Mesenchymal stem cell (in vitro differentiated cells and primary cell): ENCODE data around the gene AOPEP.
A peak's percentile ranks its signal among the peaks of the same experiment; 100 is the strongest.

Experiments
- DNase-seq: peaks from one replicate; pipeline ENCODE4 v3.0.0-alpha.2; 2013
- H2AFZ ChIP-seq: one replicate; pipeline ENCODE4 v1.6.1; 2013; ENCODE audit warnings: low read depth, mild to moderate bottlenecking, control low read depth, inconsistent platforms, low read length, moderate library complexity
- H2AK5ac ChIP-seq: 2 replicates; pipeline ENCODE4 v1.6.1; 2013; ENCODE audit warnings: low read length, moderate library complexity, mild to moderate bottlenecking, inconsistent platforms; ENCODE audit not compliant: severe bottlenecking
- H2BK120ac ChIP-seq: one replicate; pipeline ENCODE4 v1.6.1; 2013; ENCODE audit warnings: low read depth, mild to moderate bottlenecking, inconsistent platforms, low read length, moderate library complexity
- H2BK12ac ChIP-seq, 2 experiments: one replicate each; pipeline ENCODE4 v1.6.1; 2013; ENCODE audit warnings: inconsistent platforms in 2 of 2, low read length in 2 of 2, mild to moderate bottlenecking in 2 of 2, moderate library complexity in 2 of 2, control low read depth in 1 of 2
- H2BK15ac ChIP-seq: one replicate; pipeline ENCODE4 v1.6.1; 2013; ENCODE audit warnings: mild to moderate bottlenecking, low read depth, inconsistent platforms; ENCODE audit not compliant: poor library complexity, severe bottlenecking
- H2BK5ac ChIP-seq: 2 replicates; pipeline ENCODE4 v1.6.1; 2013; ENCODE audit warnings: low read depth, mild to moderate bottlenecking, low read length, control low read depth, inconsistent platforms; ENCODE audit not compliant: poor library complexity, severe bottlenecking
- H3K14ac ChIP-seq, 2 experiments: one replicate each; pipeline ENCODE4 v1.6.1; 2013; ENCODE audit warnings: inconsistent platforms in 2 of 2, low read length in 2 of 2, control low read depth in 1 of 2, mild to moderate bottlenecking in 1 of 2, moderate library complexity in 1 of 2
- H3K18ac ChIP-seq, 2 experiments: one replicate each; pipeline ENCODE4 v1.6.1; 2013; ENCODE audit warnings: inconsistent platforms in 2 of 2, low read length in 2 of 2, control low read depth in 1 of 2, low read depth in 1 of 2, mild to moderate bottlenecking in 1 of 2
- H3K23ac ChIP-seq, 2 experiments: one replicate each; pipeline ENCODE4 v1.6.1; 2013; ENCODE audit warnings: inconsistent platforms in 2 of 2, low read length in 2 of 2, mild to moderate bottlenecking in 2 of 2, moderate library complexity in 2 of 2, control low read depth in 1 of 2
- H3K27ac ChIP-seq: 2 replicates; pipeline ENCODE4 v1.5.1; 2013; ENCODE audit warnings: mild to moderate bottlenecking, moderate library complexity, low read length, control low read depth, inconsistent platforms; ENCODE audit not compliant: poor library complexity, severe bottlenecking
- H3K27me3 ChIP-seq, 2 experiments: 2 replicates each; pipeline versions ENCODE4 v1.6.1 to v1.7.0; 2013; ENCODE audit warnings: low read length in 2 of 2, mild to moderate bottlenecking in 2 of 2, moderate library complexity in 2 of 2, control low read depth in 1 of 2, inconsistent platforms in 1 of 2; ENCODE audit not compliant: control insufficient read depth in 1 of 2, insufficient read depth in 1 of 2
- H3K36me3 ChIP-seq, 2 experiments: 2 replicates each; pipeline versions ENCODE4 v1.6.1 to v1.7.0; 2013; ENCODE audit warnings: low read length in 2 of 2, control low read depth in 1 of 2, inconsistent platforms in 1 of 2, low read depth in 1 of 2, mild to moderate bottlenecking in 1 of 2; ENCODE audit not compliant: insufficient read depth in 2 of 2, control insufficient read depth in 1 of 2
- H3K4ac ChIP-seq, 2 experiments: one replicate each; pipeline ENCODE4 v1.6.1; 2013; ENCODE audit warnings: inconsistent platforms in 2 of 2, low read length in 2 of 2, mild to moderate bottlenecking in 2 of 2, moderate library complexity in 2 of 2, control low read depth in 1 of 2, low read depth in 1 of 2
- H3K4me1 ChIP-seq: 2 replicates; pipeline ENCODE4 v1.6.1; 2013; ENCODE audit warnings: low read depth, low read length, control low read depth; ENCODE audit not compliant: control insufficient read depth, insufficient read depth
- H3K4me2 ChIP-seq: 2 replicates; pipeline ENCODE4 v1.6.1; 2013; ENCODE audit warnings: low read length, mild to moderate bottlenecking, inconsistent platforms; ENCODE audit not compliant: poor library complexity, severe bottlenecking
- H3K4me3 ChIP-seq, 2 experiments: 2 replicates each; pipeline versions ENCODE4 v1.5.1 to v1.7.0; 2013; ENCODE audit warnings: low read length in 2 of 2, mild to moderate bottlenecking in 2 of 2, control low read depth in 1 of 2, low read depth in 1 of 2; ENCODE audit not compliant: insufficient read depth in 1 of 2
- H3K79me1 ChIP-seq: replicated peaks from 2 replicates; pipeline ENCODE4 v1.6.1; 2013; ENCODE audit warnings: mild to moderate bottlenecking, control low read depth, low read length, inconsistent platforms; ENCODE audit not compliant: poor library complexity, severe bottlenecking
- H3K9ac ChIP-seq: 2 replicates; pipeline ENCODE4 v1.7.0; 2013; ENCODE audit warnings: mild to moderate bottlenecking, low read length, moderate library complexity
- H3K9me3 ChIP-seq: 2 replicates; pipeline ENCODE4 v1.7.0; 2013; ENCODE audit warnings: mild to moderate bottlenecking, low read length; ENCODE audit not compliant: control insufficient read depth
- H4K8ac ChIP-seq: one replicate; pipeline ENCODE4 v1.6.1; 2013; ENCODE audit warnings: inconsistent platforms, mild to moderate bottlenecking, low read length, moderate library complexity
- H4K91ac ChIP-seq: one replicate; pipeline ENCODE4 v1.6.1; 2013; ENCODE audit warnings: mild to moderate bottlenecking, low read length, inconsistent platforms
- WGBS: methylation state at CpG from one replicate; pipeline ENCODE4 v1.1.7; 2013; ENCODE audit warnings: mixed read lengths; 5-methylcytosine and 5-hydroxymethylcytosine counted together

Gene AOPEP

GRCh38 chr9:94687451-94687850 lies 39.0 kb upstream of the AOPEP start:
- Histone ChIP-seq H2AFZ (no peak overlapping the region), H4K8ac (no peak overlapping the region), H3K4me2 (no peak overlapping the region), H2BK120ac (no peak overlapping the region), H2BK5ac (no peak overlapping the region), H3K27me3 (peaks cover 0 to 22% of the 10 kb centered on the region in 2 experiments), H2BK12ac (no peak overlapping the region), H3K4me3 (no peak overlapping the region), H3K4me1 (peaks cover 6% of the 10 kb centered on the region), H3K18ac (no peak overlapping the region), H3K36me3 (no peaks in the 10 kb centered on the region), H3K4ac (no peak overlapping the region), H3K27ac (no peak overlapping the region), H3K9ac (no peak overlapping the region), H3K23ac (no peak overlapping the region), H2AK5ac (no peak overlapping the region), H3K9me3 (no peaks in the 10 kb centered on the region), H4K91ac (no peak overlapping the region), H3K79me1 (no peaks in the 10 kb centered on the region), H2BK15ac (no peak overlapping the region), H3K14ac (no peak overlapping the region)
- WGBS: 97% methylated on average over 1 of the region's 2 CpGs
- DNase-seq: no peak

DNA sequence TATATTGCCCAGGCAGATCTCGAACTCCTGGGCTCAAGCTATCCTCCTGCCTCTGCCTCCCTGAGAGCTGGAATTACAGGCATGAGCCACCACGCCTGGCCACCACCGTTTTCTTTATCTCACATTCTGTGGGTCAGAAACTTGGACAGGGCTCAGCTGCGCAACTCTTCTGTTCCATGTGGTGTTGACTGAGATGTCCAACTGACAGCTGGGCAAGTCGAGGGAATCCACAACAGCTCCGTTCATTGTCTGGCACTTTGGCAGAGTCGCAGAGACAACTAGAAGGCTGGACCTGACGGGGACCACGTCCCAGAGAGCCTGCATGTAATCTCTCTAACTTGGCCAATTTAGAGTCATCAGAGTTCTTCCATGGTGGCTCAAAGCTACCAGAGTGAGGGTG lies 36.2 kb upstream of the AOPEP start:
- Histone ChIP-seq H3K4me2 (no peak overlapping the region), H3K27me3 (peaks cover 0 to 22% of the 10 kb centered on the region in 2 experiments), H2BK15ac (no peak overlapping the region), H3K14ac (no peak overlapping the region), H3K23ac (no peak overlapping the region), H3K4me3 (no peak overlapping the region), H3K9ac (no peak overlapping the region), H3K18ac (no peak overlapping the region), H3K9me3 (no peaks in the 10 kb centered on the region), H2BK5ac (no peak overlapping the region), H2BK12ac (no peak overlapping the region), H3K4me1 (peaks cover 11% of the 10 kb centered on the region), H3K36me3 (no peaks in the 10 kb centered on the region), H2AK5ac (peak overlapping the region; percentile 84), H4K8ac (no peak overlapping the region), H3K79me1 (no peaks in the 10 kb centered on the region), H4K91ac (no peak overlapping the region), H3K27ac (no peak overlapping the region), H2BK120ac (no peak overlapping the region), H3K4ac (no peak overlapping the region), H2AFZ (no peak overlapping the region)
- DNase-seq: no peak
- 88% methylated on average over 9 of the region's 9 CpGs for WGBS

DNA sequence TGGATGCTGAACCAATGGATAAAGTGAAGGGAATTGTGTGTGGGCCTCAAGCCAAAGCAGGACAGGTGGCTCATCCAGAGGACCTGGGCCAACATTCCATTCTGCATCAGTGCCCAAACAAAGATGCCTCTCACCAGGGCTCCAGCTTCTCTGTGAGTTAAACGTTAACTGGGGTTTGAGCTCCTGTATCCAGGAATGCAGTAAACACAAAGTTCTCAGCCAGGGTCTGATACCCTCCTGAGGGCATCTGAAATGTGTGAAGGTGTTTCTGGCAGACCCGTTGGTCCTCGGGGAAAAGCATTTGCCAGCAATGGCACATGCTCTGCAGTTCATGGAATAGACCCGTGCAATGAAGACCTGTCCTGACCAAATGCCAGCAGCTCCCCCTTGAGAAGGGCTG lies 33.9 kb upstream of the AOPEP start:
- Histone ChIP-seq H3K4me1 (peaks cover 11% of the 10 kb centered on the region), H2BK120ac (no peak overlapping the region), H2BK15ac (no peak overlapping the region), H2AFZ (no peak overlapping the region), H4K91ac (no peak overlapping the region), H3K27me3 (peaks cover 0 to 22% of the 10 kb centered on the region in 2 experiments), H4K8ac (no peak overlapping the region), H3K14ac (no peak overlapping the region), H2BK12ac (no peak overlapping the region), H3K4me2 (no peak overlapping the region), H3K4ac (no peak overlapping the region), H3K18ac (no peak overlapping the region), H3K9ac (no peak overlapping the region), H3K23ac (peak overlapping the region in 1 of 2 experiments; percentile 28), H3K79me1 (no peaks in the 10 kb centered on the region), H3K9me3 (no peaks in the 10 kb centered on the region), H3K27ac (peak overlapping the region; percentile 99), H2AK5ac (peak overlapping the region; percentile 93), H2BK5ac (peak overlapping the region; percentile 97), H3K36me3 (no peaks in the 10 kb centered on the region), H3K4me3 (no peak overlapping the region)
- DNase-seq: no peak
- WGBS: 87% methylated on average over 4 of the region's 4 CpGs

DNA sequence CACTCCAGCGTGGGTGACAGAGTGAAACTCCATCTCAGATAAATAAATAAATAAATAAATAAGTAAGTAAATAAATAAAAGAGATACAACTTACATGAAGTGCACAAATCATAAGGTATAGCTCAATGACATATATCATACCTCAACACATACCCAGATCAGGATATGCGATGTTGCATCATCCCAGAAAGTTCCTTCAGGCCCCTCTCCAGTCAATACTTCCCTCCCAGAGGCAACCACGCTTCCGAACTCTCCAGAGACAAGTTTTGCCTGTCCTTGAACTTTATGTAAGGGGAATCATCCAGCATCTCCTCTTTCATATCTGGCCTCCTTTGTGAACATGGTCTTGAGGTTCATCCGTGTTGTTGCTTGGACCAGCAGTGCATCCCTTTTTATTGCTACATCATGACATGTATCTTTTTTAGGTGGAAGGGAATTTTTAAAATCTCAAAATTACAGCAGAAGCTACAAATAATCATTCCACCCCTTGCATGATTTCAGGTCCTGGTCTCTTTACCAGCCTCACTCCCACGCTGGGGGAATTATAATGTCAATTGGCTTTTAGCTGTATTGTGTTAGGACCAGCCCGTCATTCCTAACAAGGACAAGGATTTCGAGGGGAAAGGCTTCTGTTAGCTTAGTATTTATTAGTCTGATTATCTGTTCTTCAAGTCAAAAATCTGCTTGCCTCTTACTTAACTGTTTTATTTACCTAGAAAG lies 32.9 kb upstream of the AOPEP start:
- no peak overlapping the region for H3K18ac ChIP-seq
- H3K9me3 ChIP-seq: no peaks in the 10 kb centered on the region
- DNase-seq: no peak
- H3K14ac ChIP-seq: no peak overlapping the region
- H3K4ac ChIP-seq: no peak overlapping the region
- WGBS: 95% methylated on average over 3 of the region's 8 CpGs
- no peaks in the 10 kb centered on the region for H3K36me3 ChIP-seq
- peak overlapping the region; percentile 99 for H3K27ac ChIP-seq
- peaks cover 0 to 22% of the 10 kb centered on the region in 2 experiments for H3K27me3 ChIP-seq
- no peaks in the 10 kb centered on the region for H3K79me1 ChIP-seq
- H2AK5ac ChIP-seq: peak overlapping the region; percentile 91
- H3K23ac ChIP-seq: no peak overlapping the region
- H2BK15ac ChIP-seq: no peak overlapping the region
- H3K4me2 ChIP-seq: no peak overlapping the region
- no peak overlapping the region for H4K8ac ChIP-seq
- H3K4me3 ChIP-seq: no peak overlapping the region
- peak overlapping the region; percentile 46 for H2BK5ac ChIP-seq
- H2BK120ac ChIP-seq: no peak overlapping the region
- no peak overlapping the region for H3K9ac ChIP-seq
- no peak overlapping the region for H2AFZ ChIP-seq
- no peak overlapping the region for H4K91ac ChIP-seq
- no peak overlapping the region for H2BK12ac ChIP-seq
- peaks cover 13% of the 10 kb centered on the region for H3K4me1 ChIP-seq
